Mucosa of rectum (tissue), 2 donors: ENCODE data around the gene CAPN12.

ENCODE experiments used
- H3K27ac ChIP-seq, 2 donors: one replicate each; pipeline ENCODE4 v1.7.0; 2013; ENCODE audit warnings: inconsistent platforms in 2 of 2, low read depth in 2 of 2, low read length in 2 of 2
- H3K27me3 ChIP-seq, 2 donors: one replicate each; pipeline ENCODE4 v1.7.0; 2013; ENCODE audit warnings: low read length in 2 of 2; ENCODE audit not compliant: control insufficient read depth in 2 of 2, insufficient read depth in 2 of 2
- H3K36me3 ChIP-seq, 2 donors: one replicate each; pipeline ENCODE4 v1.7.0; 2013; ENCODE audit warnings: low read length in 2 of 2; ENCODE audit not compliant: control insufficient read depth in 2 of 2, insufficient read depth in 2 of 2
- H3K4me1 ChIP-seq, 2 donors: one replicate each; pipeline ENCODE4 v1.7.0; 2013; ENCODE audit warnings: low read length in 2 of 2, mild to moderate bottlenecking in 1 of 2; ENCODE audit not compliant: control insufficient read depth in 2 of 2, insufficient read depth in 2 of 2
- H3K4me3 ChIP-seq, 2 donors: one replicate each; pipeline ENCODE4 v1.7.0; 2013; ENCODE audit warnings: low read length in 2 of 2
- H3K9ac ChIP-seq, 2 donors: one replicate each; pipeline ENCODE4 v1.7.0; 2013; ENCODE audit warnings: low read length in 2 of 2, low read depth in 1 of 2, mild to moderate bottlenecking in 1 of 2
- H3K9me3 ChIP-seq, 2 donors: one replicate each; pipeline ENCODE4 v1.7.0; 2013; ENCODE audit warnings: low read length in 2 of 2; ENCODE audit not compliant: control insufficient read depth in 2 of 2
- donor health status: healthy.
- donor health status: Normal muscosa, but diverticular disease.

The CAPN12 gene

GRCh38 chr19:38731654-38732301, 12.5 kb downstream of the CAPN12 start:
- Histone ChIP-seq H3K36me3 (peaks cover 31% of the 10 kb centered on the region in 2 donors), H3K4me1 (peaks cover 31 to 46% of the 10 kb centered on the region in 2 donors), H3K9ac (peak overlapping the region; percentile 41 to 67), H3K27me3 (no peaks in the 10 kb centered on the region), H3K4me3 (no peak overlapping the region), H3K27ac (peak overlapping the region; percentile 75 to 92), H3K9me3 (no peaks in the 10 kb centered on the region)

GRCh38 chr19:38730731-38731589, 13.3 kb downstream of the CAPN12 start:
- H3K27ac ChIP-seq: peak overlapping the region; percentile 75 to 92
- no peak overlapping the region for H3K4me3 ChIP-seq
- peaks cover 39% of the 10 kb centered on the region in 2 donors for H3K36me3 ChIP-seq
- H3K27me3 ChIP-seq: no peaks in the 10 kb centered on the region
- peak overlapping the region; percentile 41 to 67 for H3K9ac ChIP-seq
- H3K9me3 ChIP-seq: no peaks in the 10 kb centered on the region
- H3K4me1 ChIP-seq: peaks cover 31 to 43% of the 10 kb centered on the region in 2 donors

- H3K9me3 ChIP-seq: no peaks in the 10 kb centered on the region
- no peaks in the 10 kb centered on the region for H3K27me3 ChIP-seq
- H3K4me1 ChIP-seq: peaks cover 31 to 43% of the 10 kb centered on the region in 2 donors
- H3K9ac ChIP-seq: peak overlapping the region in 1 of 2 donors; percentile 23
- H3K36me3 ChIP-seq: peaks cover 44 to 45% of the 10 kb centered on the region in 2 donors
- H3K27ac ChIP-seq: peak overlapping the region; percentile 75 to 92
- no peak overlapping the region for H3K4me3 ChIP-seq
Measured at GRCh38 chr19:38730470-38730730, 13.9 kb downstream of the CAPN12 start.

GRCh38 chr19:38729653-38730469, 14.4 kb downstream of the CAPN12 start:
- H3K9ac ChIP-seq: no peak overlapping the region
- no peaks in the 10 kb centered on the region for H3K9me3 ChIP-seq
- no peaks in the 10 kb centered on the region for H3K27me3 ChIP-seq
- H3K27ac ChIP-seq: peak overlapping the region in 1 of 2 donors; percentile 75
- peaks cover 29 to 43% of the 10 kb centered on the region in 2 donors for H3K4me1 ChIP-seq
- H3K4me3 ChIP-seq: no peak overlapping the region
- H3K36me3 ChIP-seq: peaks cover 50% of the 10 kb centered on the region in 2 donors

GRCh38 chr19:38728752-38729541, 15.3 kb downstream of the CAPN12 start:
- Histone ChIP-seq H3K36me3 (peaks cover 59% of the 10 kb centered on the region in 2 donors), H3K27ac (no peak overlapping the region), H3K4me3 (no peak overlapping the region), H3K9me3 (no peaks in the 10 kb centered on the region), H3K9ac (no peak overlapping the region), H3K27me3 (no peaks in the 10 kb centered on the region), H3K4me1 (peaks cover 21 to 34% of the 10 kb centered on the region in 2 donors)

GRCh38 chr19:38727868-38728660, 16.2 kb downstream of the CAPN12 start:
- Histone ChIP-seq H3K27me3 (no peaks in the 10 kb centered on the region), H3K4me3 (no peak overlapping the region), H3K9ac (no peak overlapping the region), H3K9me3 (no peaks in the 10 kb centered on the region), H3K27ac (peak overlapping the region in 1 of 2 donors; percentile 23), H3K36me3 (peaks cover 68% of the 10 kb centered on the region in 2 donors), H3K4me1 (peaks cover 15 to 29% of the 10 kb centered on the region in 2 donors)

GRCh38 chr19:38727306-38727867, 16.9 kb downstream of the CAPN12 start:
- peak overlapping the region in 1 of 2 donors; percentile 23 for H3K27ac ChIP-seq
- H3K9me3 ChIP-seq: no peaks in the 10 kb centered on the region
- no peaks in the 10 kb centered on the region for H3K27me3 ChIP-seq
- no peak overlapping the region for H3K9ac ChIP-seq
- no peak overlapping the region for H3K4me3 ChIP-seq
- H3K36me3 ChIP-seq: peaks cover 75% of the 10 kb centered on the region in 2 donors
- peaks cover 11 to 22% of the 10 kb centered on the region in 2 donors for H3K4me1 ChIP-seq

GRCh38 chr19:38726761-38727301, 17.4 kb downstream of the CAPN12 start:
- H3K4me1 ChIP-seq: peaks cover 10 to 18% of the 10 kb centered on the region in 2 donors
- no peak overlapping the region for H3K9ac ChIP-seq
- no peak overlapping the region for H3K27ac ChIP-seq
- H3K9me3 ChIP-seq: no peaks in the 10 kb centered on the region
- no peak overlapping the region for H3K4me3 ChIP-seq
- no peaks in the 10 kb centered on the region for H3K27me3 ChIP-seq
- peaks cover 80% of the 10 kb centered on the region in 2 donors for H3K36me3 ChIP-seq
